ENCODE results near the gene RNF31. TPM values are rescaled to one million over a fixed set of nuclear protein-coding genes. Genes with fewer than 3 reads are reported as not detected.
A peak's percentile ranks its signal among the peaks of the same experiment; 100 is the strongest.

Gene RNF31
- total RNA-seq, 2 experiments from 2014 or later: 73.7 to 98.4 TPM

- Mint-ChIP-seq H3K4me1 (peaks cover 61% of the 10 kb centered on the region), H3K36me3 (ENCODE audit: low read depth) (peaks cover 74% of the 10 kb centered on the region), H3K9me3 (ENCODE audit: low read depth) (no peaks in the 10 kb centered on the region), H3K4me3 (peak within 1 kb of the TSS; percentile 94), H3K27ac (peak within 1 kb of the TSS; percentile 97), H3K27me3 (no peaks in the 10 kb centered on the region)
- intact Hi-C loops (cut with DNase I, micrococcal nuclease): loop anchor here (1.0 to 10.0 kb wide), 11 partner anchors 10 to 1112 kb away; partner anchors contain the start of genes ACIN1 (in 1 of the 2), C14orf119 (in 1 of the 2), CHMP4A (in 1 of the 2) and DCAF11 (in 1 of the 2)
- ATAC-seq (peak; percentile 74), DNase-seq (peak; percentile 95)
- CTCF ChIA-PET: interaction anchor here (0.6 to 3.6 kb wide), 19 partner anchors 9 to 1089 kb away, joined by 3 to 43 read pairs (median 4); partner anchors contain the start of genes CIDEB, DCAF11, IPO4 and IRF9
- POLR2A ChIA-PET: interaction anchor here (0.5 to 4.1 kb wide), 12 partner anchors 8 to 857 kb away, joined by 3 to 36 read pairs (median 5); partner anchors contain the start of genes DCAF11, IRF9, NRL and PABPN1
Measured at GRCh38 chr14:24146453-24146977, 783 bp upstream of the RNF31 start, which contains the start of gene PSME2. TSS of gene PSME2 (minus strand) at chr14:24146610. CDS start at chr14:24146581, 29 bp downstream.

GRCh38 chr14:24147761-24148428 lies 597 bp downstream of the RNF31 start:
- H3K4me3 Mint-ChIP-seq: peak overlapping the region; percentile 94
- H3K4me1 Mint-ChIP-seq: peaks cover 53% of the 10 kb centered on the region
- peak overlapping the region; percentile 78 for H3K27ac Mint-ChIP-seq
- CTCF ChIA-PET: interaction anchor here (0.6 to 3.6 kb wide), 12 partner anchors 8 to 516 kb away, joined by 3 to 43 read pairs (median 5); partner anchors contain the start of genes CIDEB, DCAF11, IRF9 and NRL
- H3K27me3 Mint-ChIP-seq: no peaks in the 10 kb centered on the region
- DNase-seq (peak; percentile 29), ATAC-seq (no peak)
- POLR2A ChIA-PET: interaction anchor here (1.7 to 4.1 kb wide), 4 partner anchors 13 to 95 kb away, joined by 6 to 36 read pairs (median 14); partner anchors contain the start of genes DCAF11, IRF9, NRL and PCK2
- peaks cover 69% of the 10 kb centered on the region for H3K36me3 Mint-ChIP-seq (ENCODE audit: low read depth)
- intact Hi-C loops (cut with DNase I, micrococcal nuclease): loop anchor here (1.0 to 10.0 kb wide), 17 partner anchors 12 to 1113 kb away; partner anchors contain the start of genes CHMP4A (in 2 of the 2), IPO4 (in 2 of the 2), IRF9 (in 2 of the 2) and ACIN1 (in 1 of the 2)
- no peaks in the 10 kb centered on the region for H3K9me3 Mint-ChIP-seq (ENCODE audit: low read depth)

GRCh38 chr14:24149302-24149969 lies 2.1 kb downstream of the RNF31 start:
- POLR2A ChIA-PET: no interaction called here
- CTCF ChIA-PET: interaction anchor here (1.0 to 2.7 kb wide), 4 partner anchors 11 to 41 kb away, joined by 4 to 21 read pairs (median 7); partner anchors contain the start of genes DCAF11, IRF9 and NRL
- DNase-seq (no peak), ATAC-seq (no peak)
- H3K4me3 Mint-ChIP-seq: peak overlapping the region; percentile 94
- H3K36me3 Mint-ChIP-seq (ENCODE audit: low read depth): peaks cover 58% of the 10 kb centered on the region
- intact Hi-C loops (cut with DNase I, micrococcal nuclease): loop anchor here (5.0 to 10.0 kb wide), 4 partner anchors 148 to 1115 kb away; partner anchors contain the start of genes ACIN1 (in 1 of the 2), C14orf119 (in 1 of the 2), DHRS1 (in 1 of the 2) and NGDN (in 1 of the 2)
- no peak overlapping the region for H3K27ac Mint-ChIP-seq
- H3K27me3 Mint-ChIP-seq: no peaks in the 10 kb centered on the region
- H3K4me1 Mint-ChIP-seq: peaks cover 38% of the 10 kb centered on the region
- no peaks in the 10 kb centered on the region for H3K9me3 Mint-ChIP-seq (ENCODE audit: low read depth)

- Mint-ChIP-seq H3K9me3 (ENCODE audit: low read depth) (no peaks in the 10 kb centered on the region), H3K4me3 (no peak overlapping the region), H3K36me3 (ENCODE audit: low read depth) (peaks cover 60% of the 10 kb centered on the region), H3K4me1 (peaks cover 32% of the 10 kb centered on the region), H3K27ac (no peak overlapping the region), H3K27me3 (no peaks in the 10 kb centered on the region)
- no peak for DNase-seq
- no peak for ATAC-seq
- intact Hi-C loops (cut with DNase I, micrococcal nuclease): no loop called here
- ChIA-PET POLR2A (no interaction called here), CTCF (interaction anchor here (0.5 to 2.7 kb wide), 4 partner anchors 11 to 81 kb away, joined by 3 to 21 read pairs (median 7); partner anchors contain the start of genes DCAF11, IRF9 and NRL)
Measured at GRCh38 chr14:24150061-24150460, 2.8 kb downstream of the RNF31 start.

- Mint-ChIP-seq H3K36me3 (ENCODE audit: low read depth) (peaks cover 59% of the 10 kb centered on the region), H3K27me3 (no peaks in the 10 kb centered on the region), H3K9me3 (ENCODE audit: low read depth) (no peaks in the 10 kb centered on the region), H3K4me3 (no peak overlapping the region), H3K27ac (no peak overlapping the region), H3K4me1 (peaks cover 27% of the 10 kb centered on the region)
- ChIA-PET CTCF (interaction anchor here (0.5 to 2.7 kb wide), 4 partner anchors 10 to 81 kb away, joined by 3 to 21 read pairs (median 7); partner anchors contain the start of genes DCAF11, IRF9 and NRL), POLR2A (no interaction called here)
- ATAC-seq (no peak), DNase-seq (no peak)
- intact Hi-C loops (cut with DNase I, micrococcal nuclease): no loop called here
Measured at GRCh38 chr14:24150567-24150966, 3.3 kb downstream of the RNF31 start.

- H3K4me3 Mint-ChIP-seq: no peak overlapping the region
- ChIA-PET POLR2A (interaction anchor here (0.8 to 1.2 kb wide), 2 partner anchors 9 to 11 kb away, joined by 4 to 5 read pairs; partner anchors contain the start of gene IRF9), CTCF (interaction anchor here (2.4 to 2.7 kb wide), 2 partner anchors 10 to 42 kb away, joined by 10 to 21 read pairs; partner anchors contain the start of gene IRF9)
- DNase-seq (no peak), ATAC-seq (no peak)
- intact Hi-C loops (cut with DNase I, micrococcal nuclease): no loop called here
- peaks cover 59% of the 10 kb centered on the region for H3K36me3 Mint-ChIP-seq (ENCODE audit: low read depth)
- no peaks in the 10 kb centered on the region for H3K9me3 Mint-ChIP-seq (ENCODE audit: low read depth)
- H3K27ac Mint-ChIP-seq: no peak overlapping the region
- no peaks in the 10 kb centered on the region for H3K27me3 Mint-ChIP-seq
- H3K4me1 Mint-ChIP-seq: peaks cover 25% of the 10 kb centered on the region
Measured at GRCh38 chr14:24150993-24151392, 3.7 kb downstream of the RNF31 start.

GRCh38 chr14:24151404-24152080 lies 4.2 kb downstream of the RNF31 start:
- Mint-ChIP-seq H3K9me3 (ENCODE audit: low read depth) (no peaks in the 10 kb centered on the region), H3K27me3 (no peaks in the 10 kb centered on the region), H3K4me3 (no peak overlapping the region), H3K4me1 (peaks cover 25% of the 10 kb centered on the region), H3K36me3 (ENCODE audit: low read depth) (peaks cover 56% of the 10 kb centered on the region), H3K27ac (no peak overlapping the region)
- intact Hi-C loops (cut with DNase I, micrococcal nuclease): no loop called here
- ChIA-PET POLR2A (interaction anchor here (0.8 to 1.2 kb wide), 3 partner anchors 8 to 10 kb away, joined by 3 to 5 read pairs (median 4); partner anchors contain the start of genes EMC9 and IRF9), CTCF (interaction anchor here (2.4 to 2.7 kb wide), 2 partner anchors 9 to 43 kb away, joined by 10 to 21 read pairs; partner anchors contain the start of gene IRF9)
- ATAC-seq (no peak), DNase-seq (no peak)

GRCh38 chr14:24155100-24155499 lies 7.8 kb downstream of the RNF31 start:
- POLR2A ChIA-PET: no interaction called here
- Mint-ChIP-seq H3K4me1 (peaks cover 6% of the 10 kb centered on the region), H3K27me3 (no peaks in the 10 kb centered on the region), H3K9me3 (ENCODE audit: low read depth) (no peaks in the 10 kb centered on the region), H3K27ac (no peak overlapping the region), H3K36me3 (ENCODE audit: low read depth) (peaks cover 53% of the 10 kb centered on the region), H3K4me3 (no peak overlapping the region)
- CTCF ChIA-PET: interaction anchor here (1.2 kb wide), 1 partner anchor 8 kb away, joined by 6 read pairs; the partner anchor contains the start of gene RNF31
- intact Hi-C loops (cut with DNase I, micrococcal nuclease): no loop called here
- ATAC-seq: no peak
- no peak for DNase-seq

- Mint-ChIP-seq H3K4me1 (peaks cover 9% of the 10 kb centered on the region), H3K4me3 (no peak overlapping the region), H3K27ac (peak overlapping the region; percentile 49), H3K9me3 (ENCODE audit: low read depth) (no peaks in the 10 kb centered on the region), H3K27me3 (no peaks in the 10 kb centered on the region), H3K36me3 (ENCODE audit: low read depth) (peaks cover 53% of the 10 kb centered on the region)
- intact Hi-C loops (cut with DNase I, micrococcal nuclease): no loop called here
- POLR2A ChIA-PET: no interaction called here
- DNase-seq: no peak
- no peak for ATAC-seq
- CTCF ChIA-PET: no interaction called here
Measured at GRCh38 chr14:24156840-24157239, 9.5 kb downstream of the RNF31 start.

GRCh38 chr14:24157331-24157730 lies 10.0 kb downstream of the RNF31 start:
- H3K4me1 Mint-ChIP-seq: peaks cover 14% of the 10 kb centered on the region
- CTCF ChIA-PET: no interaction called here
- peaks cover 55% of the 10 kb centered on the region for H3K36me3 Mint-ChIP-seq (ENCODE audit: low read depth)

More at GRCh38 chr14:24157331-24157730, 10.0 kb downstream of the RNF31 start:
- Mint-ChIP-seq H3K27me3 (no peaks in the 10 kb centered on the region), H3K9me3 (ENCODE audit: low read depth) (no peaks in the 10 kb centered on the region), H3K27ac (no peak overlapping the region), H3K4me3 (no peak overlapping the region)
- intact Hi-C loops (cut with DNase I, micrococcal nuclease): no loop called here
- ATAC-seq (no peak), DNase-seq (no peak)
- POLR2A ChIA-PET: no interaction called here
